HG03442 (cell line): ENCODE results near the gene TRPM3.

ENCODE experiments used
- ATAC-seq: cut with Tn5 transposase; IDR thresholded peaks from one replicate; pipeline ENCODE4 v1.9.1; 2021; ENCODE audit warnings: mild to moderate bottlenecking, moderate library complexity; ENCODE audit not compliant: unreplicated experiment

Gene TRPM3

GRCh38 chr9:71098801-71099200 is 22.6 kb downstream of the TRPM3 start:
- ATAC-seq: no peak

- no peak for ATAC-seq
Measured at GRCh38 chr9:71097671-71098070, 23.8 kb downstream of the TRPM3 start.

DNA sequence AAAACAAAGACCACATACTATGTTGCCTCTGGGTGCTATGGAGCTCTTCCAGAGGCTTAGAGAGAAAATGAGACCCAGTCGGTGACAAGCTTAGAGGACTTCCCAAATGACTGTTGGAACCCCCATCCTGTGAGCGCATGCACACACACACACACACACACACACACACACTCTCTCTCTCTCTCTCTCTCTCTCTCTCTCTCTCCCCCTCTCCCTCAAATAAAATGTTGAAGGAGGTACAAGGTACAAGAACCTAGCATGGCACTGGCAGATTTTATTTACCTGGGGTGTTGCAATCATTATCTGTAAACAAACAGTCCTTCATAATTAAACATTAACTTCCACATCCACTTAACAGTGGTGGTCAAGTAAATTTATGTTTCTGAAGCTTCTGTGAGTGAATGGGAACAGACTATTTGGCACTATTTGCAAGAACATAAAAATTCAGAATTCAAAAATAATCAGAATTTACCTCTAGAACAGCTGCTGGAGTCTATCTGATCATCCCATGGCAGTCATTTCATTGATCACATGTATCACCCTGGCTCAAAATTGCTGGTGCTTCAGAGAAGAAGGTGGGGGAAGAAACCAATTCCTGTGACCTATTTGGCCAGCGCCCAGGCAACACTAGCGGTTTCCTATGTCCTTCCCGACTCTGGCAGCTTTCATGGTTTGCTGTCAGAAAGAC is 24.9 kb downstream of the TRPM3 start:
- ATAC-seq: no peak

- ATAC-seq: no peak
Measured at GRCh38 chr9:71094708-71095251, 26.6 kb downstream of the TRPM3 start.

DNA sequence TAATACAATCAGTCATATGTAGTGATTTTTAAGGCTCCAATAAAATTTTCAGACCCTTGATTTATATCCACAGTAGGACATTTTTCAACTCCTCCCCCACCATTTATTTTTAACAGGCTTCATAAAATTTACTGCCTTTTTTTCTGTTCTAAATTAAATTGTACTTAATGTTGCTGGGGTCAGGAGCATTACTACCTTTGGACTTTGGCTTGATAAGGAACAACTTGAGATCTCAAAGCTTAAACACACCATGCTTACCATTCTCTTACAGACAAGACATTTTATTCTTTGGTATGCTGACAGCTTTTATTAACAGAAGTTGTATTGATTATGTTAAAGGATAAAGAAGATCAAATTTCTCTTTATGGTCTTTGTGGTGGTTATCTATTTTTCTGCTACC is 30.5 kb downstream of the TRPM3 start:
- ATAC-seq: no peak

DNA sequence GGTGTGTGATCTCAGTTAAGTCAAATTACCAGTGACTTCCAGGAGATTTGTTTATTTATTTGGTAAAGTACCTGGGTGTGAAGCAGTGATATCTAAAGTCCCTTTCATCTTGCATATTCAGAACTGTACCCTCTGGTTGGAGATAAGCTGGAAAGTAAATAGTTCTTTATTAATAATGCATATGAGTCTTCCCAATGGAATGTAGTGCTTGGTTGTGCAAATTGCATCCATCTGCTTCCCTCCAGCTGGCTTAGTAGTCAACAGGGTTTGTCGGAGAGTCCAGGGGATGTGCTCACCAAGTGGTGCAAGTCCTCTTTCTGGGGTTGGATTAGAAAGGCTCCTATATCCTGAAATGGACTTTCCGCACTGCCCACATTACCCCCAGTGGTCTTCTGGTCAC is 42.0 kb downstream of the TRPM3 start:
- no peak for ATAC-seq

DNA sequence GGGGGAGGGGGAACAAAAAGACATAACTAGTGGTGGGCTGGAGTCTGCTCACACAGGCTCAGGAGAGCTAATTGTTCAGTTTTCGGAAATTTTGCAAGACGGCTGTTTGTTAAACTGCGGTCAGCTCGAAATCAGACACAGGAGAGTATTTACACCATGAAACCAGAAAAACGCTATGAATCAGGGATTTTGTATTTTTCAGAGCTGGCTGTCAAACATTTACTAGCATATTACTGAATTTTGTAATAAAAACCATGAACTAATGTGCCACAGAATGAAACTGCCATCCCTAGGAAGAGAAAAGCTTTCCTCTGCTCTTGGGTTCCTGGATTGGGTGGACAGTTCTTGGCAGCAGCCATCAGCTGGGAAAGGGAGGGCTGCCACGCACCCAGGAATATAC is 45.3 kb downstream of the TRPM3 start:
- no peak for ATAC-seq

DNA sequence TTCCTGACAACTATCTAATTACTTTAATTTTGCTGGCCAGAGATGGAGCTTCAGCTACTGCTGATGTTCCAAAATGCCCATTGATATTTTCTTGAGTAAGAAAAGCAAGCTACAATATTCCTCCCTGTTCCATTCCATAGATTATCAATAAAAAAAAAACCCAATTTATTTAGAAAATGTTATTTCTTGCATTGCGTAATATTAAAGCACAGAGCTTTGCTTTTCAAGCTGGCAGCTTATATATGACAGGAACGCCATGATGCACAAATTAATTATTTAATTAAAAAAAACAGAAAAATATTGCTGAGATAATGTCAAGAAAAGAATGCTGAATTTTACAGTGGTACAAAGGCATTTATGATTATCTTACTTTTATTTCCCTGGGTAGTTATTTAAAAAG is 47.9 kb downstream of the TRPM3 start:
- ATAC-seq: no peak

- no peak for ATAC-seq
Measured at GRCh38 chr9:71072587-71072986, 48.8 kb downstream of the TRPM3 start.

DNA sequence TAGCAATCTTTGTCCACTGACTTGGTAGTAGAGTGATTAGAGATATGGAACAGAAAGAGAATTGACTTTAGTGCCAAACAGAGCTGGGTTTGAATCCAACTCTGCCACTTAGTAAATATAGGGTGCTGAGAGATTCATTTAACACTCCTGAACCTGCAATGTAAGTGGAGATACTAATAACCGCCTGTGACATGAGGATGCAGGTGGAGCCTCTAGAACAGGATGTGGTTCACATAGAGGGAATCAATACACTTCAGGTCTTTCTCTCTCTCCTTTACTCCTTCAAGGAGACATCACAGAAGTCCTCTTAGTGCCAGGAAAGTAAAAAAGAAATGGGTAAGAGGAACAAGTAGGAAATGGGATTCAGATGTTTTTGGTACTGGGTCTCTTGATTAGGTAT is 49.8 kb downstream of the TRPM3 start:
- ATAC-seq: no peak

GRCh38 chr9:71058660-71059059 is 62.8 kb downstream of the TRPM3 start:
- no peak for ATAC-seq

DNA sequence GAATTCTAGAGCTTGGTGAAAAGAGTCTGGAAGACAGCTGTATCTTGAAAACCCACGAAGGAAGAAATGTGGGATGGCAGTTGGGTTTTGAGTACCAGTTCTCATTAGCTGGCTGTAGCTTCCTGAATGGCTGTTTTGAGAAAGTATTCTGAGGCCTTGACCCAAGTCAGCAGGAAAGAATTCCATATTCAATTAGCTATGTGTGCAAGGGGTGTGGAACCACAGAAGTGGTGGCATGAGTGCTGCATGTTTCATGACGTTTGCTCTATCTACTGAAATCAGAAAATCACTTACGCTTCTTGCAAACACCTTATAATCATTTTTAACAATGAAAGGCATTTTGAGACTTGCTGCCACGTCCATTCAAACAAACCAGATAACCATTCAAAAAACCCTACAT is 69.1 kb downstream of the TRPM3 start:
- no peak for ATAC-seq

DNA sequence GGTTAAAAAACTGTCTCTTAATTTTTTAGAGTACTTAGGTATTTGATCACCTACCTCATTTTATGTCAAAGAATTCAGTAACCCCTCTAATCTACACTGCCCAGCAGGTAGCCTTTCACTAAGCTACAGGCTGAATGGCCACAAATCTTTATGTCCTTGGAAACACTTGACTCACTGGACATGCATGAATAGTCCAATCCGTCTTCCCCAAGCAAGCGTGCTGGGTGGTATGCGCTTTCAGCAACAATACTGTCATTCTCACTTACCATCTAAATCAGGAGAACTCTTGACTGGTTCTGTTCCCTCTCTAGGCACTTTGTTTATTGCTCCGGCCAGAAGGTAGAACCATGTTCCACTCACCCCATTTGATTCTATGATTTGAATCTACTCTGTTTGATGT is 73.1 kb downstream of the TRPM3 start:
- ATAC-seq: no peak

- no peak for ATAC-seq
Measured at GRCh38 chr9:71042448-71042990, 78.9 kb downstream of the TRPM3 start.

DNA sequence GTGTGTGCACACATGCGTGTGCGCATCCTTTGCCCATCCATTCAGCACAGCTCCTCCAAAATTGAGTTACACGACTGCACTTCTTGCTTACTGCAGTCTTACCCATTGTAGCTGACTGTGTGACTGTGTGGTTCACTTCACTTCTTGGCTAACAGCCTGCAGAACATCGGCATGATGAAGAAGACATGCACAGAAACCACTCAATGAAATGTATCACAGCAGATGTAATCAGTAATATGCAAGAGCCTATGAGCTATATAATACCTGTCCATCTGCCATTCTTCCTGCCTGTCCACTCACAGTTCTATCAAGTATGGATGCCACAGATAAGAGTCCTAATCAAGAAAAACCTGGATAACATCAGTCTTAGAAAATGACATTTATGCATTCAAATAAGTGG is 83.9 kb downstream of the TRPM3 start:
- ATAC-seq: no peak

GRCh38 chr9:71036501-71036900 is 84.9 kb downstream of the TRPM3 start:
- no peak for ATAC-seq

- ATAC-seq: no peak
Measured at GRCh38 chr9:71032779-71033178, 88.6 kb downstream of the TRPM3 start.

DNA sequence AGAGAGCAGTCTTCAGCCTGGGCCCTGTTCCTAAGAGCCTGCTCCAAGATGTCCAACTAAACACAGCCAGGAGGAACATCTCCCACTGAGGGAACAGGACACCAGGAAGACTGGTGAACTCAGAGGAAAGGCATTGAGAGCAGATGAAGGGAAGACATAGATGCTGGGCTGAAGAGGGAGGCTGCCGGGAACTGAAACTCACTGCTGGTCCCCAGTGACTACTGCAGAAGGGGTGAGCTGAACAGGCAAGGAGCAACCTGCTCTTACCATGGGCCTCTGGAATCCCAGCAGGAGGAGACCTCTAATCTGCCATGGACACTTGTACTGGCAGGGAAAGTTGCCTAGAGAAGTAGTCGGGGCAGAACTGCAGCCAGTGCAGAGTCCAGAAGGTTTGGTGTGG is 95.7 kb downstream of the TRPM3 start:
- ATAC-seq: no peak

DNA sequence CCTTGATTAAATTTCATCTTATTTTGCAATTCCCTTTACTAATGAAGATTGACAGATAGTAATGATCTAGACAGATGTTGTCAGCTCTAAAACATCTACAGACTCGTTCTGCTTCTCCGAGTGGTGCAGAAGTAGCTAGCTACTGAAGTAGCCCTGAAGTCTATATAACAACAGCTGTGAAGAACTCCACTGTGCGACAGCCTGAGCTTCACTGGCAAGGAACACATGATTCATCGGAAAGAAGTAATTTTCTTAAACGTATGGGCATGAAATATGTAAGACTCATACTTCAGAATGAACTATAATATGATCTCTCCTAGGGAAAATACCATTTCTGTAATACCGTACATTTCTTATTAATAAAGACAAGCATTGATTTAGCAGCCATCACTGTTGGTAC is 96.2 kb downstream of the TRPM3 start:
- ATAC-seq: no peak

DNA sequence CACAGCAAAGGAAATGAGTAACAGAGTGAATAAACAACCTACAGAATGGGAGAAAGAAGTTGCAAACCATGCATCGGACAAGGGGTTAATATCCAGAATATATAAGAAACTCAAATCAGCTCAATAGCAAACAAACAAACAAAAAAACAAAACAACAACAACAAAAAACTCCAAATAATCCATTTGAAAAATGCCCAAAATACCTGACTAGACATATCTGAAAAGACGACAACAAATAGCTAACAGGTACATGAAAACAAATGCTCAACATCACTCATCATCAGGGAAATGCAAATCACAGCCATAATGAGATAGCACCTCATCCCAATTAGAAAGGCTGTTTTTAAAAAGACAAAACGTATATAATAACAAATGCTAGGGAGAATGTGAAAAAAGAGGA is 111.2 kb downstream of the TRPM3 start:
- ATAC-seq: no peak

DNA sequence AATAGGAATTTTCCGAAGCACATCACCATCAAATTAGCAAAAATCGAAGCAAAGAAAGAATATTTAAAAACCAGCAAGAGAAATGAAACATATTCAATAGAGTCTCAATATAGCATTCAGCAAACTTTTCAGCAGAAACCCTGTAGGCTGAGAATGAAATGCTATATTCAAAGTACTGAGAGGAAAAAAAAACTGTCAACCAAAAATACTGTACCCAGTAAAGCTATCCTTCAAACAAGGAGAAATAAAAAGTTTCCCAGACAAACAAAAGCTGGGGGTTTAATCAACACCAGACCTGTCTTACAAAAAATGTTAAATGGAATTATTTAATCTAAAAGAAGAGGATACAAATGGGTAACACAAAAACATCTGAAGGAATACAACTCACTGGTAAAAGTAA is 116.0 kb downstream of the TRPM3 start:
- no peak for ATAC-seq

DNA sequence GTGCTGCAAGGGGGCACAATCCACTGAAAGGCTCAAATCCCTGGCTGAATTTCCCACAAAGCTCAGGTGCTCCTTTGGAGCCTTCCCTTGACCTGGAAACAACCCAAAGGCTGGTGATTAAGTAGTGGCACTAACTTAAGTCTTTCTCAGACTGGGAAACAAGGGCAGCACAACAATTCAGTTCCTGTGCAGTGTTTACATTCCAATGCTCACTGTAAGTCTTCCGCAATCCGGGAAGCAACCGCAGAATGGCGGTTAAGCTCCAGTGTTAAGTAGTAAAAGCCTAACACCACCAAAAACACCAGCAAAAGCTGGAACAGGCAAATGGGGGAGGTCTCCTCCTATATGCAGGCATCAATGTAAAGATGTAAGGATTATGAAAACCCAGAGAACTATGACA is 117.2 kb downstream of the TRPM3 start:
- ATAC-seq: no peak

GRCh38 chr9:71003346-71003745 is 118.1 kb downstream of the TRPM3 start:
- no peak for ATAC-seq
